ENCODE data around the gene LYPD8.

LYPD8 gene

GRCh38 chr1:248775441-248775840 lies 19.9 kb upstream of the LYPD8 start:
- H3K4me3 ChIP-seq (ENCODE audit: low read depth, low read length) = no peak overlapping the region
- CTCF ChIA-PET = no interaction called here
- POLR2A ChIA-PET = no interaction called here
- no peak for DNase-seq (ENCODE audit: low read depth, low spot score)
- TF ChIP-seq CTCF (IDR thresholded peaks at IDR 0.05; ENCODE audit: insufficient read depth, low read length, missing control alignments) = no peak

DNA sequence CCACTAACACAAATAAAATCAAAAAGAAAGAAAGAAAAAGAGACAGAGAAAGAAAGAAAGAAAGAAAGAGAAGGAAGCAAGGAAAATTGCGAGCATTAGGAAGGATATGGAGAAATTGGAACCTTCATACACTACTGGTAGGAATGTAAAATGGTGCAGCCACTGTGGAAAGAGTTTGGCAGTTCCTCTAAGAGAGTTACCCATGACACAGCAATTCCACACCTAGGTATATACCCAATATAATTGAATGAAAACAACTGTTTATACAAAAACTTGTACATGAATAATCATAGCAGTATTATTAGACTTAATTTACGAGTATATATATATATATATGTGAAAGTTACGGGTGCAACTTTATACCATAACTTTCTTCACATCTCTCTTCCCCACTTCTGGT lies 4.1 kb upstream of the LYPD8 start:
- CTCF ChIA-PET = no interaction called here
- no peak for TF ChIP-seq CTCF (IDR thresholded peaks at IDR 0.05; ENCODE audit: insufficient read depth, low read length, missing control alignments)
- POLR2A ChIA-PET = no interaction called here
- no peak overlapping the region for H3K4me3 ChIP-seq (ENCODE audit: low read depth, low read length)
- no peak for DNase-seq (ENCODE audit: low read depth, low spot score)

DNA sequence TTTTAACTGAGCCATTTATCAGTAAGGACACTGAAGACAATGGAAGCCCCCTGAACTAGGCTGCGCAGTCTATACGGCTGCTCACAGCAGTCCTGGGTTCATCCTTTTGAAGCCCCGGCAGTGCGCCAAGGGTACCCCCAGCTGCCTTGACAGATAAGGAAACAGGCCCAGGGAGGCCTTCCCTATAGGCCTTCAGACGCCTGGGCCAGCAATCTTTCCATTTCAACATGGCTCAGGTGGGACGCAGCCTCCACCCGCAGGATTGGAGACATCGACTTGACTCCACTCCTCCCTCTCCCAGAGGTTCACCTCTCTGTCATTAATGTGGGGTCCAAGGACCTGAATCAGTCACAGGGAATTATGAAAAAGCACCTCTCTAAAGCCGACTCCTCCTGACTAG lies 2.8 kb upstream of the LYPD8 start:
- POLR2A ChIA-PET = no interaction called here
- H3K4me3 ChIP-seq (ENCODE audit: low read depth, low read length) = no peak overlapping the region
- TF ChIP-seq CTCF (IDR thresholded peaks at IDR 0.05; ENCODE audit: insufficient read depth, low read length, missing control alignments) = no peak
- no peak for DNase-seq (ENCODE audit: low read depth, low spot score)
- CTCF ChIA-PET = no interaction called here

DNA sequence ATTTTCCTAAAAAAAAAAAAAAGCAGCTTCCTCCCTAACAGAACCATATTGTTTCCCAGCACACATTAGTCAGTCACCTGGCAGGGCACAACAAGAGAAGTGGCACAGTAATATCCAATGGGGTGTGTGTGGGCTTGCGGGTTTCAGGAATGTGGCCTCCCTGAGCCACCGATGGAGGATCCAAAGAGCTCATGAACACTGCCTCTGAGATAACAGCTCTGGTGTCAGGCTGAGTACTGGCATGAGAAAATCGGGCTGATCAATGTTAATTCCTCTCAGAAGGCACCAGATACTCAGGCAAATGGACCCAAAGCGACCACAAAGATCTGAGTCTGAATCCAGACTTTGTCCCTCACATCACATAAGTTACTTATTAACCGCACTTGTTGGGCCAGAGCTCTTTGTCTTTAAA lies 2.2 kb upstream of the LYPD8 start:
- ChIA-PET CTCF (no interaction called here), POLR2A (no interaction called here)
- no peak for TF ChIP-seq CTCF (IDR thresholded peaks at IDR 0.05; ENCODE audit: insufficient read depth, low read length, missing control alignments)
- H3K4me3 ChIP-seq (ENCODE audit: low read depth, low read length) = no peak overlapping the region
- no peak for DNase-seq (ENCODE audit: low read depth, low spot score)

- no peak for DNase-seq (ENCODE audit: low read depth, low spot score)
- TF ChIP-seq CTCF (IDR thresholded peaks at IDR 0.05; ENCODE audit: insufficient read depth, low read length, missing control alignments) = no peak
- POLR2A ChIA-PET = no interaction called here
- H3K4me3 ChIP-seq (ENCODE audit: low read depth, low read length) = no peak overlapping the region
- CTCF ChIA-PET = no interaction called here
Observed at GRCh38 chr1:248756636-248757035, 1.1 kb upstream of the LYPD8 start.

- no peak for DNase-seq (ENCODE audit: low read depth, low spot score)
- no peak for TF ChIP-seq CTCF (IDR thresholded peaks at IDR 0.05; ENCODE audit: insufficient read depth, low read length, missing control alignments)
- ChIA-PET POLR2A (no interaction called here), CTCF (no interaction called here)
- no peak overlapping the region for H3K4me3 ChIP-seq (ENCODE audit: low read depth, low read length)
Observed at GRCh38 chr1:248756151-248756550, 592 bp upstream of the LYPD8 start.
